ENCODE data around the gene SNUPN.

GRCh38 chr15:75662823-75663519 is 37.4 kb upstream of the SNUPN start:
- no peak for TF ChIP-seq POLR2A (IDR thresholded peaks at IDR 0.05; ENCODE audit: low read length)
- TF ChIP-seq GATA1 (IDR thresholded peaks at IDR 0.05; ENCODE audit: low read depth, low read length): no peak

Measured in erythroblast (primary cell).